Measurements from ENCODE around the gene PLEKHA5.

The PLEKHA5 gene

DNA sequence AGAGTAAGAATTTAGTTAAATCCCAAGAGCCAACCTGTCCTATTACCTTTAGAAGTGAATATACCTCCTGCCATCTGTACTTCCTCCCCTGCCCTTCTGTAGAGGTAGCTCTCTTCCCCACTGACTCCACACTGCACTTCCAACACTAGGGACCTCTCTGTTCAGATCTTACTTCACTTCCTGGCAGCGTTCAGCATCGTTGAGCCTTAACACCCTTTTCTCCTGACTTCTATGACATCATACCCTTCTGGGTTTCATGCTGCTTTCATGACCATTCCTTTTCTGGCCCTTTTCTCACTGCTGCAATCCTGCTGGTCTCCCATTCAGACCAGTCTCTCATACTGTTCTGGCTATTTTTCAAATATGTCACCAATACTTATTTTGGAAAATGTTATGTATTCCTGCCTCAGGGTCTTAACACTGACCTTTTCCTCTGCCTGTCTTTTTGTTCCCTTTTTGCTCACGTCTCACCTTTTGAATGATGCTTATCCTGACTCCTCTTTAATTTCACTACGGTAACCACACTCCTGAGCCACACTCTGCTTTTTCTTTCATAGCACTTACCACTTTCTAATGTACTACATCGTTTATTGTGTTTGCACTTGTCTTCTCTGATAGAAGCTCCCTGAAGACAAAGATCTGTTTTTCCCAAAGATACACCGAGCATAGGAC, 67.6 kb downstream of the PLEKHA5 start:
- TF ChIP-seq, protein P1, sequence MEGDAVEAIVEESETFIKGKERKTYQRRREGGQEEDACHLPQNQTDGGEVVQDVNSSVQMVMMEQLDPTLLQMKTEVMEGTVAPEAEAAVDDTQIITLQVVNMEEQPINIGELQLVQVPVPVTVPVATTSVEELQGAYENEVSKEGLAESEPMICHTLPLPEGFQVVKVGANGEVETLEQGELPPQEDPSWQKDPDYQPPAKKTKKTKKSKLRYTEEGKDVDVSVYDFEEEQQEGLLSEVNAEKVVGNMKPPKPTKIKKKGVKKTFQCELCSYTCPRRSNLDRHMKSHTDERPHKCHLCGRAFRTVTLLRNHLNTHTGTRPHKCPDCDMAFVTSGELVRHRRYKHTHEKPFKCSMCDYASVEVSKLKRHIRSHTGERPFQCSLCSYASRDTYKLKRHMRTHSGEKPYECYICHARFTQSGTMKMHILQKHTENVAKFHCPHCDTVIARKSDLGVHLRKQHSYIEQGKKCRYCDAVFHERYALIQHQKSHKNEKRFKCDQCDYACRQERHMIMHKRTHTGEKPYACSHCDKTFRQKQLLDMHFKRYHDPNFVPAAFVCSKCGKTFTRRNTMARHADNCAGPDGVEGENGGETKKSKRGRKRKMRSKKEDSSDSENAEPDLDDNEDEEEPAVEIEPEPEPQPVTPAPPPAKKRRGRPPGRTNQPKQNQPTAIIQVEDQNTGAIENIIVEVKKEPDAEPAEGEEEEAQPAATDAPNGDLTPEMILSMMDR (IDR thresholded peaks at IDR 0.05) = no peak

DNA sequence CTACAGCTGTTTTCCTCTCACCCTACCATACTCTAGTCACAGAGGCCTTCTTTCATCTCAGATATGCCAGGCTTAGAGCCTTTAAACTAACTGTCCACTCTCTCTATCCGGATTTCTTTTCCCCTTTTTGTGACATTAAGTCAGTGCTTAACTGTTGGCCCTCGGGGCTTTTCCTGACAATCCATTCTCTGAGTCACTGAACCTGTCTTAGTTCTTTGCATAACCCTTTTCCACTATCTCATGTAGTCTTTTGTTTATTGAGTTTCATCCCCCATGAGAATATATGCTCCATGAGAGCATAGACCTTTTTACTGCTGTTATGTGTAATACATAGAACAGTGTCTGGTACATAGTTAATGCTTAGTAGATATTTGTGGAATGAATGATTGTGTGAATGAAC, 68.7 kb downstream of the PLEKHA5 start:
- TF ChIP-seq, protein P1 (IDR thresholded peaks at IDR 0.05) = no peak

DNA sequence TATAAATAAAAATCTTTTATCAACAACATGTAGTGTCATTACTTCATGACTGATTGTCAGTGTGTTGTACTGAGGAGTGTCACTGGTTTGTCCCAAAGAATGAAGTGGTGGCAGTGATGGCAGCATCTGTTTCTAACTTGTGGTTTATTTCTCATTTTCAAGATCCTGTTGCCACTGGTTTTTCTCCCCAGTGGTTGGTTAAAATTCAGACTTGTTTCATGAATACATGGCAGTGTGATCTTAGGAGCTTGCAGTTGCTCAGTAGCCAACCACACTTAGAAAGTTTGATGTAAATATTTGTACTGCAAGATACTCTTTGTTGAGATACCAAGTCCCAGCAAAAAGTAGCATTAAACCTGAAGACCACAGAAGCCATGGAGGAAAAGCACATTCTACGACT, 69.8 kb downstream of the PLEKHA5 start:
- TF ChIP-seq, protein P1 (IDR thresholded peaks at IDR 0.05) = no peak

DNA sequence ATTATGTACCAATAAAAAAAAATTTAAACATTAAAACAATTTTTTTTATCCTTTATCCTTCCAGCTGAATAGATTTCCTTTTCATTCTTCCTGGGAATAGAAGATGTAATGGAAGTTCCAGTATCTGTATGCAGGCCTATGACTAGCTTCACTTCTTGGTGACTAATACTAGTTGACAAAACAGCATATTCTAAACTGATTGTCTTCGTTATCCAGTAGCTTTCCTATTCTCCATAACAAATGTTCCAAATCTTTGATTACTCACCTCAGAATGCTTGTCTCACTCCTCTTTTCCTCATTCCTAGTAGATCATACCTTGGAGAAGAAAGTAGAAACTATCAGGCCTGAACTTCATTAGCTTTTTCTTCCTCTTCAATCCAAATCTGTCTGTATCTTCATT, 70.7 kb downstream of the PLEKHA5 start:
- TF ChIP-seq, protein P1 (IDR thresholded peaks at IDR 0.05) = no peak

DNA sequence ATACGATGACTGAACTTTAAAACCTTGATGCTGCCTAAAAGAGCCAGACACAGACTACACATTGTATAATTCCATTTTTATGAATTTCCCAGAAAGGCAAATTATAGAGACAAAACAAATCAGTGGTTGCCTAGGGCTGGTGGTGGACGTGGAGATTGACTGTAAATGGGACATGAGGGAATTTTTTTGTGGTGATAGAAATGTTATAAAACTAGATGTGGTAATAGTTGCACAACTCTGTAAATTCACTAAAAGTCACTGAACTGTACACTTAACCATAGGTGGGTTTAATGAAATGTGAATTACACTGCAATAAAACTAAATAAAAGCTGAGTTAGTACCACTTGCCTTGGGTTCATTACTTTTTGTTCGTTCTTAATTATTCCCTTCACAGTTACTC, 72.1 kb downstream of the PLEKHA5 start:
- TF ChIP-seq, protein P1 (IDR thresholded peaks at IDR 0.05) = no peak

DNA sequence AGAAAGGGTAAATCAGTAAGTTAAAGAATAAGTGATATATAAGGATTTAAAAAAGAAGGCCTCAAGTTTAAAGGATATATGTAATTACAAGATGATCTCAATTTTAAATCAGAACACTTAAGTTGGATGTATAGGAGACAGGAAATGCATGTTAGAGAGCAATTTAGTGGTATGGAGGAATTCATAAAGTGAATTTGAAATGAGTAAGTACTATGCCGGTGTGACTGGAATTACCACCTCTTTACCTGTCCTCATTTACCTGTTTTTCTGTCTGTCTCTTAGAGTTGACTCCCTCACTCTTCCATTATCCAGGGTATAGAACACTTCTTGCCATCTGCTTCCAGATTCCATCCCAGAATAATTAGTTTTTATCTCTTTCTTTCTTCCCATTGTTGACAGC, 73.5 kb downstream of the PLEKHA5 start:
- TF ChIP-seq, protein P1 (IDR thresholded peaks at IDR 0.05) = no peak

DNA sequence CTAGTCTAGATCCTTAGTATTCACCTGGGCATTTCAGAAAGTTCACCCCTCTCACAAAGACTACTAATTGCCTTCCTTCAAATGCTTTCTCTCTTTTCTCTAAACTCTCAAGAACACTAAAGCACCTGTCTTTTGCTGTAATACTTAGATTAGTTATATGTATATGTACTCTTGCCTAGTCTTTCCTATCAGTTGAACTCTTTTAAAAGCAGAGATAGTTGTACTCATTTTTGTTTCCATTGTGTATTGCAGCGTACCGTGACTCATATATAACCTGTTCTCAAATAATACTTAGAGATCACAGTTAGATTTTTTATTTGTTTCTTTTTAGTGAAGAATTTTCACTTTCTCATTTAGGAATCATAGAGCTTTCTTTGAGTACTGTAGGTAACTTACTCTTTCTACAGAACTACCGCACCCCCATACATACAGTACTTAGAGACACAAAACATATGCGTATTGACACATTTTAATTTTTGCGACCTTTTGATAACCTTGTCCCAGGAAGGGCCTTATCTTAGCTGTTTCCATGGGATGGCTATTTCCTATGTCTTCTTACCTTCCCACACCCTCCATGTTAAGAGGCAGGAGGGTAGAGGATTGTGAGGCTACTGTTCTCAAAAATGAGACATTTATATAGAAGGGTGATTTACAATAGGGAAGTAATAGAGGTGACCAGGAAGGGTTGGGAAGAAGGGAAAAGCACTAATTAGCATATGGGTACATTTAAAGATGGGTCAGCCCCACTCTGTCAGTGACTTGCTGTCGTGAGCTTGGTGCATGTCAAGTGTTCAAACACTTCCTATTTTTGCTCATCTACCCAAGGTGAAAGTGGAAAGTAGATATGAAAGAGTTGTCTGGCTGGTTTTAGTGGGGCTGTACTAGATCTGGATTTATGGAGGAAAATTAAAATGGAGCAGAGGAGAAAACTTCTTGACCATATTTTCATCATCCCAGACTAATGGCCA, 74.3 kb downstream of the PLEKHA5 start:
- TF ChIP-seq, protein P1 (IDR thresholded peaks at IDR 0.05) = no peak
